ENCODE results near the gene OR5H1.
"Not testable (repeated sequence)": the region's sequence is repeated elsewhere in the genome, so short reads cannot be mapped to it uniquely, and the experiment has no call there.

Gene OR5H1

GRCh38 chr3:98110550-98110908 lies 20.0 kb upstream of the OR5H1 start:
- TF ChIP-seq CTCF (IDR thresholded peaks at IDR 0.05; ENCODE audit: low read depth, low read length, missing control alignments): no peak
- DNase-seq (ENCODE audit: low read depth): no peak
- in situ Hi-C loops (cut with HindIII; ENCODE audit: low sequenced_read_pairs): no loop called here
- no peak overlapping the region for H3K4me3 ChIP-seq (ENCODE audit: low read depth, low read length)

- in situ Hi-C loops (cut with HindIII; ENCODE audit: low sequenced_read_pairs): no loop called here
- no peak for TF ChIP-seq CTCF (IDR thresholded peaks at IDR 0.05; ENCODE audit: low read depth, low read length, missing control alignments)
- no peak for DNase-seq (ENCODE audit: low read depth)
- H3K4me3 ChIP-seq (ENCODE audit: low read depth, low read length): no peak overlapping the region
Measured at GRCh38 chr3:98114264-98114663, 16.3 kb upstream of the OR5H1 start.

- no peak overlapping the region for H3K4me3 ChIP-seq (ENCODE audit: low read depth, low read length)
- in situ Hi-C loops (cut with HindIII; ENCODE audit: low sequenced_read_pairs): no loop called here
- DNase-seq (ENCODE audit: low read depth): no peak
- no peak for TF ChIP-seq CTCF (IDR thresholded peaks at IDR 0.05; ENCODE audit: low read depth, low read length, missing control alignments)
Measured at GRCh38 chr3:98115717-98116116, 14.8 kb upstream of the OR5H1 start.

- DNase-seq (ENCODE audit: low read depth): no peak
- no peak for TF ChIP-seq CTCF (IDR thresholded peaks at IDR 0.05; ENCODE audit: low read depth, low read length, missing control alignments)
- in situ Hi-C loops (cut with HindIII; ENCODE audit: low sequenced_read_pairs): no loop called here
- H3K4me3 ChIP-seq (ENCODE audit: low read depth, low read length): no peak overlapping the region
Measured at GRCh38 chr3:98136631-98137030, 6.1 kb downstream of the OR5H1 start.

GRCh38 chr3:98137826-98138557 lies 7.5 kb downstream of the OR5H1 start:
- H3K4me3 ChIP-seq (ENCODE audit: low read depth, low read length); in situ Hi-C loops (cut with HindIII; ENCODE audit: low sequenced_read_pairs); DNase-seq (ENCODE audit: low read depth): not testable (repeated sequence)

- no peak for DNase-seq (ENCODE audit: low read depth)
- TF ChIP-seq CTCF (IDR thresholded peaks at IDR 0.05; ENCODE audit: low read depth, low read length, missing control alignments): no peak
- H3K4me3 ChIP-seq (ENCODE audit: low read depth, low read length): no peak overlapping the region
- in situ Hi-C loops (cut with HindIII; ENCODE audit: low sequenced_read_pairs): no loop called here
Measured at GRCh38 chr3:98140531-98140930, 10.0 kb downstream of the OR5H1 start.

GRCh38 chr3:98147179-98147578 lies 16.7 kb downstream of the OR5H1 start, which contains the start of gene OR5H14:
OR5H14 (plus strand) TSS chr3:98147479; CDS start chr3:98149386, 1,907 bp downstream.
- TF ChIP-seq CTCF (IDR thresholded peaks at IDR 0.05; ENCODE audit: low read depth, low read length, missing control alignments): no peak
- in situ Hi-C loops (cut with HindIII; ENCODE audit: low sequenced_read_pairs): no loop called here
- H3K4me3 ChIP-seq (ENCODE audit: low read depth, low read length): no peak within 1 kb of the TSS
- no peak for DNase-seq (ENCODE audit: low read depth)
